Measurements from ENCODE around the gene FBXO48.

DNA sequence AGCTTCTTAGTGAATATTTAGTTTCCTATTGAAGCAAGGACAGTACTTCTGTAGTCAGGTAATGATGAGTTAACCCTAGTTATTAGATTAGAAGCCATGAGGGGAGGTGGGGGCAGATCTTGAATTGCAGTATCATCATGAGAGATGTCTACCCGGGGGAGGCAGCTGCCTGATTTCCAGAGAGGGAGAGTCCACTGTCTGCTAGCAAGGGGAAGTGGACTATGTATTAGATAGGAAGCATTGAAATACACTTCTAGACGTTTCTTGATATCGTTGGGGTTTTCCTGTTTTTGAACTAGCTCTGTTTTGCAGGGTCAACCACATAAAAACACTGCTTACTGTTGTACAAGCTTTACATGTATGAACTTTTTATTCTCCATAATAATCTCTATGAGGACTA lies 39.1 kb upstream of the FBXO48 start:
- TF ChIP-seq, protein P1, sequence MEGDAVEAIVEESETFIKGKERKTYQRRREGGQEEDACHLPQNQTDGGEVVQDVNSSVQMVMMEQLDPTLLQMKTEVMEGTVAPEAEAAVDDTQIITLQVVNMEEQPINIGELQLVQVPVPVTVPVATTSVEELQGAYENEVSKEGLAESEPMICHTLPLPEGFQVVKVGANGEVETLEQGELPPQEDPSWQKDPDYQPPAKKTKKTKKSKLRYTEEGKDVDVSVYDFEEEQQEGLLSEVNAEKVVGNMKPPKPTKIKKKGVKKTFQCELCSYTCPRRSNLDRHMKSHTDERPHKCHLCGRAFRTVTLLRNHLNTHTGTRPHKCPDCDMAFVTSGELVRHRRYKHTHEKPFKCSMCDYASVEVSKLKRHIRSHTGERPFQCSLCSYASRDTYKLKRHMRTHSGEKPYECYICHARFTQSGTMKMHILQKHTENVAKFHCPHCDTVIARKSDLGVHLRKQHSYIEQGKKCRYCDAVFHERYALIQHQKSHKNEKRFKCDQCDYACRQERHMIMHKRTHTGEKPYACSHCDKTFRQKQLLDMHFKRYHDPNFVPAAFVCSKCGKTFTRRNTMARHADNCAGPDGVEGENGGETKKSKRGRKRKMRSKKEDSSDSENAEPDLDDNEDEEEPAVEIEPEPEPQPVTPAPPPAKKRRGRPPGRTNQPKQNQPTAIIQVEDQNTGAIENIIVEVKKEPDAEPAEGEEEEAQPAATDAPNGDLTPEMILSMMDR (conservative IDR thresholded peaks at IDR 0.05; ENCODE audit: low read length) = no peak
- TF ChIP-seq EZH2phosphoT487 (IDR thresholded peaks at IDR 0.05; ENCODE audit: borderline replicate concordance) = no peak
